D721Med (cell line): ENCODE data around the gene CXXC1.
A peak's percentile ranks its signal among the peaks of the same experiment; 100 is the strongest.

Experiments used
- DNase-seq: peaks from one replicate; pipeline ENCODE4 v3.0.0; 2011; ENCODE audit warnings: low spot score; ENCODE audit not compliant: insufficient read length
- FAIRE-seq: peaks from 2 replicates; lab custom pipeline; 2011; peaks lifted over from hg19 to GRCh38; lab: Jason Lieb, UNC
- CTCF ChIP-seq: IDR thresholded peaks from 2 replicates; pipeline ENCODE4 v1.5.1; 2012; ENCODE audit warnings: mild to moderate bottlenecking, control low read depth; ENCODE audit not compliant: insufficient read depth; ENCODE audit errors: missing control alignments

The CXXC1 gene

DNA sequence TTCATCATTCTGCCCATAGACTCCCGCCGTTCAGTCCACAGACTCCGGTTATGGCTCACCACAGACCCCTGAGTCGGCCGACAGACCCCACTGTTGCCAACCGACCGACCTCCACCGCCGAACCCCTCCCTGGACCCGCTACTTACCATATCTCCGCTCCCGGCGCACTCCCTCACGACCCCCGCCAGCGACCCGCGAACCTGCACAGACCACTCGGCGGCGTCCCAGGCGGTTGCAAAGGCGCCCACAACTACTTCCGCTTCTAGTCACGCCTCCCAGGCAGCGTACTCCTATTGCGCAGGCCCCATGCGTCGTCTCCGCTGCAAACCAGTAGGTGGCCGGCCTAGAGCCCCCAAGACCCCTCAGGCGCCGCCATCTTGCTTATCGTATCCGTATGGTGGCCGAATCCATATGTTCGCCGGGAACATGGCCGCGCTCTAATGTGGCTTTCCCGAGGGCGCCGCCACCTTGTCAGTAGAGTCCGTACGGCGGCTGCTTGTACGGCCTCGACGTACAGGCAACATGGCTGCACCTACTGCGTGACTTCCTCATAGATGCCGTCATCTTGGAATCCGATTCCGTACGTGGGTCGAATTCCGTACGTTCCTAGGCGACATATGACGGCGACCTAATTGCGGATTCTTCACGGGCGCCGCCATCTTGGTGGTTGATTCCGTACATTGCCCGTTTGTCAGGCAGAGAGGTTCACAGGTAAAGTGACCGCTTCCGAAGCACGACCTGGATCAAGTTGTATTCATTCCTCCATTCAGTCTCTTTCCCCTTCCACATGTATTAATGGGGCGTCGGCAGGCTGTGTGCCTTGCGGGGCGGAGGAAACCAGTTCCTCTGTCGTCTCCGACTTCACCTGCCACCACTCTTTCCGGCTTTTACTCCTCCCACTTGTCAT, at the start of gene CXXC1:
CXXC1 (minus strand) TSS at position 252 of the 907 bp plus-strand sequence; CDS start at position 149, 103 bp downstream.
- FAIRE-seq = peak; percentile 98
- peak; percentile 81 for DNase-seq
- TF ChIP-seq CTCF = no peak

DNA sequence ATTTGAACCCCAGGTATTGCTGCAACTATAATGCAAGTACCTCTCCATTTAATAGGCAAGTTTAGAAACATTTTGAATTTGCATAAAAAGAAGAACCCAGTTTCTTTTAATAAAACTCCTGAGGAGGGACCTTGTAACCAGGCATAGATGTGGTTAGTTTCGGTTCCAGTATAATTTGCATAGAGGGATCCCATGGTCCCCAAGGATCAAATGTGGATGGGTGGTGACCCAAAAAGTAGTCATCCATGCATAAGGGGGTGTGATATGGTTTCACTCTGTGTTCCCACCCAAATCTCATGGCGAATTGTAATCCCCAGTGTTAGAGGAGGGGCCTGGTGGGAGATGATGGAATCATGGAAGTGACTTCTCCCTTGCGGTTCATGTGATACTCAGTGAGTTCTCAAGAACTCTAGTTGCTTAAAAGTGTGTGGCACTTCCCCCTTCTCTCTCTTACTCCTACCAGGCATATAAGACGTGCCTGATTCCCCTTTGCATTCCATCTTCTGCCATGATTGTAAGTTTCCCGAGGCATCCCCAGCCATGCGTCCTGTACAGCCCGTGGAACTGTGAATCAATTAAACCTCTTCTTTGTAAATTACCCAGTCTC, 47.2 kb upstream of the CXXC1 start:
- no peak for TF ChIP-seq CTCF
- DNase-seq (no peak), FAIRE-seq (no peak)

GRCh38 chr18:50331691-50332090, 44.2 kb upstream of the CXXC1 start:
- DNase-seq (no peak), FAIRE-seq (no peak)
- no peak for TF ChIP-seq CTCF

- no peak for FAIRE-seq
- TF ChIP-seq CTCF = no peak
- no peak for DNase-seq
These were observed 42.7 kb upstream of the CXXC1 start for GRCh38 chr18:50330176-50330575.

DNA sequence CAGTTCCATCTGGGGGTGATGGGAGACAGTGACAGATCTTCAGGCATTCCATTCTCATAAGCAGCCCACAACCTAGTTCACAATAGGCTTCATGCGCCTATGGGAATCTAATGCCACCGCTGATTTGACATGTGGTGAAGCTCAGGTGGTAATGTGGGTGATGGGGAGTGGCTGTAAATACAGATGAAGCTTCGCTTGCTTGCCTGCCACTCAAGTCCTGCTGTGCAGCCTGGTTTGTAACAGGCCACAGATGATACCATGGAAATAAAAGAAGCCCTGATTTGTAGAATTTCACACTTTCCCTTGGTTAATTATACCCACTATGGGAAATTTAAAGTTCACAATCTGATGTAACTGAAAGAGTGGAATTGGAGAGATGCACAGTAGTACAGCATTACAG, 40.5 kb upstream of the CXXC1 start:
- DNase-seq = no peak
- no peak for FAIRE-seq
- no peak for TF ChIP-seq CTCF

GRCh38 chr18:50320719-50321118, 33.2 kb upstream of the CXXC1 start:
- no peak for DNase-seq
- FAIRE-seq = no peak
- no peak for TF ChIP-seq CTCF
